Ovary (tissue), 3 donors: ENCODE measurements around the gene SLC15A1.

Experiments used
- EP300 ChIP-seq: sonication (generic); formaldehyde crosslinking; IDR thresholded peaks from one replicate; pipeline ENCODE4 v1.6.1; 2017; ENCODE audit warnings: antibody characterized with exemption
- POLR2A ChIP-seq: fragments of 450-650 bp; IDR thresholded peaks from one replicate; pipeline ENCODE4 v1.6.1; 2017; ENCODE audit warnings: antibody characterized with exemption, mild to moderate bottlenecking, moderate library complexity
- TF ChIP-seq, protein P1 (sequence below), 3 donors: fragments of 450-650 bp in 2 of 3; fragments of 200-600 bp in 1 of 3; IDR thresholded peaks; one replicate each; pipeline versions ENCODE4 v1.5.1 to v1.8.0; 2016 to 2022; ENCODE audit warnings: antibody characterized with exemption in 3 of 3, mild to moderate bottlenecking in 1 of 3
- donor health status: DM: no; HTN: no; CAD: no.

GRCh38 chr13:98738213-98738612 is 14.3 kb downstream of the SLC15A1 start:
- TF ChIP-seq EP300 (no peak), POLR2A (no peak)
- TF ChIP-seq, protein P1, sequence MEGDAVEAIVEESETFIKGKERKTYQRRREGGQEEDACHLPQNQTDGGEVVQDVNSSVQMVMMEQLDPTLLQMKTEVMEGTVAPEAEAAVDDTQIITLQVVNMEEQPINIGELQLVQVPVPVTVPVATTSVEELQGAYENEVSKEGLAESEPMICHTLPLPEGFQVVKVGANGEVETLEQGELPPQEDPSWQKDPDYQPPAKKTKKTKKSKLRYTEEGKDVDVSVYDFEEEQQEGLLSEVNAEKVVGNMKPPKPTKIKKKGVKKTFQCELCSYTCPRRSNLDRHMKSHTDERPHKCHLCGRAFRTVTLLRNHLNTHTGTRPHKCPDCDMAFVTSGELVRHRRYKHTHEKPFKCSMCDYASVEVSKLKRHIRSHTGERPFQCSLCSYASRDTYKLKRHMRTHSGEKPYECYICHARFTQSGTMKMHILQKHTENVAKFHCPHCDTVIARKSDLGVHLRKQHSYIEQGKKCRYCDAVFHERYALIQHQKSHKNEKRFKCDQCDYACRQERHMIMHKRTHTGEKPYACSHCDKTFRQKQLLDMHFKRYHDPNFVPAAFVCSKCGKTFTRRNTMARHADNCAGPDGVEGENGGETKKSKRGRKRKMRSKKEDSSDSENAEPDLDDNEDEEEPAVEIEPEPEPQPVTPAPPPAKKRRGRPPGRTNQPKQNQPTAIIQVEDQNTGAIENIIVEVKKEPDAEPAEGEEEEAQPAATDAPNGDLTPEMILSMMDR (IDR thresholded peaks at IDR 0.05): no peak
